HepG2 (cell line): Measurements from ENCODE around the gene MED25. TPM values are rescaled to one million over a fixed set of nuclear protein-coding genes. Genes with fewer than 3 reads are reported as not detected.

Experiments
- ARNTL ChIP-seq: sonication (generic); formaldehyde crosslinking; IDR thresholded peaks from 2 replicates; pipeline ENCODE4 v1.4.0; 2020; ENCODE audit warnings: mild to moderate bottlenecking, missing genetic modification reagents
- EED ChIP-seq: sonication (generic); formaldehyde crosslinking; IDR thresholded peaks from 2 replicates; pipeline ENCODE4 v1.5.0; 2020; ENCODE audit warnings: mild to moderate bottlenecking, missing genetic modification reagents
- FOXP1 ChIP-seq, 2 experiments: fragments of 450-650 bp in 1 of 2; IDR thresholded peaks; 2 replicates each; pipeline ENCODE4 v1.6.1; 2017 to 2018; ENCODE audit warnings: antibody characterized with exemption in 1 of 2
- HHEX ChIP-seq: IDR thresholded peaks from 2 replicates; pipeline ENCODE4 v1.6.1; 2016; ENCODE audit warnings: control low read depth
- KDM2A ChIP-seq: sonication (generic); formaldehyde crosslinking; IDR thresholded peaks from 2 replicates; pipeline ENCODE4 v1.4.0; 2020; ENCODE audit warnings: low read depth, missing genetic modification reagents, borderline replicate concordance
- KLF6 ChIP-seq: IDR thresholded peaks from 2 replicates; pipeline ENCODE4 v1.8.0; 2016; ENCODE audit warnings: missing biosample characterization, missing genetic modification reagents
- MXI1 ChIP-seq: IDR thresholded peaks from 3 replicates; pipeline ENCODE4 v1.6.1; 2012; ENCODE audit warnings: low read depth, low read length, inconsistent platforms, borderline replicate concordance
- PHF20 ChIP-seq: sonication (generic); formaldehyde crosslinking; IDR thresholded peaks from 2 replicates; pipeline ENCODE4 v1.5.0; 2020; ENCODE audit warnings: mild to moderate bottlenecking, missing genetic modification reagents
- RELA ChIP-seq: sonication (generic); formaldehyde crosslinking; IDR thresholded peaks from 2 replicates; pipeline ENCODE4 v1.4.0; 2020; ENCODE audit warnings: missing genetic modification reagents
- RFXANK ChIP-seq: IDR thresholded peaks from 2 replicates; pipeline ENCODE4 v1.6.1; 2016
- SATB2 ChIP-seq: sonication (generic); formaldehyde crosslinking; IDR thresholded peaks from 2 replicates; pipeline ENCODE4 v1.5.0; 2020; ENCODE audit warnings: missing genetic modification reagents
- SOX6 ChIP-seq, 2 experiments: fragments of 450-650 bp in 1 of 2; sonication (generic) in 1 of 2; formaldehyde crosslinking in 1 of 2; IDR thresholded peaks; 2 replicates each; pipeline versions ENCODE4 v1.4.0 to v1.6.1; 2017 to 2020; ENCODE audit warnings: antibody characterized with exemption in 1 of 2, mild to moderate bottlenecking in 1 of 2, missing genetic modification reagents in 1 of 2
- ZKSCAN5 ChIP-seq: sonication (generic); formaldehyde crosslinking; IDR thresholded peaks from 2 replicates; pipeline ENCODE4 v1.5.1; 2020; ENCODE audit warnings: mild to moderate bottlenecking, missing genetic modification reagents
- ZNF451 ChIP-seq: sonication (generic); formaldehyde crosslinking; IDR thresholded peaks from 2 replicates; pipeline ENCODE4 v1.5.0; 2020; ENCODE audit warnings: mild to moderate bottlenecking, missing genetic modification reagents
- ZNF552 ChIP-seq: sonication (generic); formaldehyde crosslinking; IDR thresholded peaks from 2 replicates; pipeline ENCODE4 v1.9.0; 2022; ENCODE audit warnings: missing genetic modification reagents, mild to moderate bottlenecking, borderline replicate concordance
- ZNF768 ChIP-seq: sonication (generic); formaldehyde crosslinking; IDR thresholded peaks from 2 replicates; pipeline ENCODE4 v1.4.0; 2020; ENCODE audit warnings: missing genetic modification reagents
- ZNF775 ChIP-seq: sonication (generic); formaldehyde crosslinking; IDR thresholded peaks from 2 replicates; pipeline ENCODE4 v1.4.0; 2020; ENCODE audit warnings: missing genetic modification reagents, mild to moderate bottlenecking, moderate library complexity, borderline replicate concordance
- ZSCAN9 ChIP-seq: IDR thresholded peaks from 2 replicates; pipeline ENCODE4 v1.6.1; 2016; ENCODE audit warnings: borderline replicate concordance
- polyA plus RNA-seq, 8 experiments: library from polyadenylated mRNA; depleted of rRNA in 3 of 8; stranded (reverse) in 7 of 8; unstranded in 1 of 8; fragments of >200 nt; fragmentation: Illumina TruSeq in 4 of 8; extraction: Trizol in 4 of 8; gene quantifications; 2 replicates each; pipeline versions ENCODE4 v1.2.1 to v1.2.3, GENCODE V29; 2011 to 2016; ENCODE audit warnings: low read depth in 4 of 8, missing spikeins in 1 of 8, mixed read lengths in 1 of 8; ENCODE audit not compliant: insufficient read depth in 1 of 8
- total RNA-seq, 5 experiments: library from RNA; depleted of rRNA; stranded (reverse); fragments of >200 nt; fragmentation: Illumina TruSeq; extraction: Trizol; gene quantifications; 2 replicates each; pipeline ENCODE4 v1.2.3, GENCODE V29; 2016; ENCODE audit warnings: low read depth in 1 of 5
- TF ChIP-seq, protein P1 (sequence below): sonication (generic); formaldehyde crosslinking; IDR thresholded peaks from 2 replicates; pipeline ENCODE4 v1.9.0; 2022; ENCODE audit warnings: low read depth, missing genetic modification reagents
- TF ChIP-seq, protein P2 (sequence below): sonication (generic); formaldehyde crosslinking; IDR thresholded peaks from 2 replicates; pipeline ENCODE4 v1.5.0; 2020; ENCODE audit warnings: missing genetic modification reagents
- TF ChIP-seq, protein P3 (sequence below), 2 experiments: sonication (generic) in 1 of 2; formaldehyde crosslinking in 1 of 2; IDR thresholded peaks; 2 replicates each; pipeline versions ENCODE4 v1.6.1 to v1.9.0; 2014 to 2022; ENCODE audit warnings: antibody characterized with exemption in 1 of 2, borderline replicate concordance in 1 of 2, inconsistent platforms in 1 of 2, low read depth in 1 of 2, missing genetic modification reagents in 1 of 2

MED25 gene
- total and polyA plus RNA-seq, 2 of the 13 experiments (the other 11 are each of a cell fraction or from before 2014, with no cell fraction given) = 11.1 to 15.1 TPM

DNA sequence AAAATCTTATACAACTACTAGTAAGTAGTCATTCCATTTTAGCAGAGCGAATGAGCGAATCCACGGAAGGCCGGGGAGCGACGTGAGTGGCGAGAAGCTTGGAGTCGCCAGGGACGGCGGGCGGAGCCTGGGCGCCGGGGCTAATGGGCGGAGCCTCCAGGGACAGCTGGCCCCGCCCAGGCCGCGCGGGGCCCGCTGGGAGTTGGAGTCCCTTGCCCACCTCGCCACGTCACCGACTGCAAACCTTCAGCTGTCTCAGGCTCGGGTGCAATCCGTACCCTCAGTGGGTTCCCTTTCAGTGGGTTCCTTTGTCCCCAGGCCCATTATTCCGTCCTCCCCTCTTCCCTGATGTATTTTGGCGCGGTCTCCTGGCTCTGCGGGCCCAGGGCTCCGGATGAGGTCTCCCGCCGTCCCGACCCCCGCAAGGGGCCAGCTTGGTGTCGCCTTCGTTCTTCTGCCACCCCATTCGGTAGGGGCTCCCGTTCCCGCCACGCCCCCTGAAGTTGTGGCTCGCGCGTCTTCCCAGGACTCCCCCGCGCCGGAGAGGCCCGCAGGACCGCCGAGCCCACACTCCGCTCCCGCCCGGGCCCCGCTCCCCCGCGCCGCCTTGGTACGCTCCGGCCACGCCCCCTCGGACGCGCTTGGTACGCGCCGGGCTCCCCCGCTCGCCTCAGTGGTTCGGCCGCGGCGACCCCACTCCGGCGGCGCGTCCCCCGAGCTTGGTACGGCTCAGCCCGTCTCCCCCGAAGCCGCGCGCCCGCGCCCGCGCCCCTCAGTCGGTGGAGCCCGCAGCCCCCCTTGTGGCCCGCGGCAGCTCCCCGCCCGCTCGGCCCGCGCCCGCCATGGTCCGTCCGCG lies 32.6 kb downstream of the MED25 start, which contains the start of gene PTOV1 (continued):
- TF ChIP-seq SOX6 (IDR thresholded peaks at IDR 0.05) (no peak), SOX6 (CRISPR knock-in tag; IDR thresholded peaks at IDR 0.05) (peak; percentile 41; the same call in 1 of the 2 replicates), SATB2 (CRISPR knock-in tag) (no peak), ZNF552 (no peak), HHEX (CRISPR knock-in tag) (no peak), EED (CRISPR knock-in tag) (0 out of 2 replicates have a peak, but pooled peaks have one; percentile 68), ZNF451 (no peak), MXI1 (peak; percentile 26; the same call in 1 of the 3 replicates), KDM2A (peak; percentile 70), ZKSCAN5 (no peak), PHF20 (peak; percentile 56), RFXANK (no peak), FOXP1 (IDR thresholded peaks at IDR 0.05) (no peak), FOXP1 (CRISPR knock-in tag; IDR thresholded peaks at IDR 0.05) (no peak), KLF6 (CRISPR knock-in tag) (no peak), RELA (CRISPR knock-in tag) (no peak), ZNF775 (no peak), ZNF768 (CRISPR knock-in tag) (peak; percentile 47; the same call in 1 of the 2 replicates), ARNTL (CRISPR knock-in tag) (no peak), ZSCAN9 (CRISPR knock-in tag) (0 out of 2 replicates have a peak, but pooled peaks have one; percentile 20)
- TF ChIP-seq, protein P1, sequence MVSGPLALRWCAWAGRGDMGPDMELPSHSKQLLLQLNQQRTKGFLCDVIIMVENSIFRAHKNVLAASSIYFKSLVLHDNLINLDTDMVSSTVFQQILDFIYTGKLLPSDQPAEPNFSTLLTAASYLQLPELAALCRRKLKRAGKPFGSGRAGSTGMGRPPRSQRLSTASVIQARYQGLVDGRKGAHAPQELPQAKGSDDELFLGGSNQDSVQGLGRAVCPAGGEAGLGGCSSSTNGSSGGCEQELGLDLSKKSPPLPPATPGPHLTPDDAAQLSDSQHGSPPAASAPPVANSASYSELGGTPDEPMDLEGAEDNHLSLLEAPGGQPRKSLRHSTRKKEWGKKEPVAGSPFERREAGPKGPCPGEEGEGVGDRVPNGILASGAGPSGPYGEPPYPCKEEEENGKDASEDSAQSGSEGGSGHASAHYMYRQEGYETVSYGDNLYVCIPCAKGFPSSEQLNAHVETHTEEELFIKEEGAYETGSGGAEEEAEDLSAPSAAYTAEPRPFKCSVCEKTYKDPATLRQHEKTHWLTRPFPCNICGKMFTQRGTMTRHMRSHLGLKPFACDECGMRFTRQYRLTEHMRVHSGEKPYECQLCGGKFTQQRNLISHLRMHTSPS = no peak
- TF ChIP-seq, protein P2, sequence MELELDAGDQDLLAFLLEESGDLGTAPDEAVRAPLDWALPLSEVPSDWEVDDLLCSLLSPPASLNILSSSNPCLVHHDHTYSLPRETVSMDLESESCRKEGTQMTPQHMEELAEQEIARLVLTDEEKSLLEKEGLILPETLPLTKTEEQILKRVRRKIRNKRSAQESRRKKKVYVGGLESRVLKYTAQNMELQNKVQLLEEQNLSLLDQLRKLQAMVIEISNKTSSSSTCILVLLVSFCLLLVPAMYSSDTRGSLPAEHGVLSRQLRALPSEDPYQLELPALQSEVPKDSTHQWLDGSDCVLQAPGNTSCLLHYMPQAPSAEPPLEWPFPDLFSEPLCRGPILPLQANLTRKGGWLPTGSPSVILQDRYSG (CRISPR knock-in tag) = peak; percentile 46; the same call in 1 of the 2 replicates
- TF ChIP-seq, protein P3, sequence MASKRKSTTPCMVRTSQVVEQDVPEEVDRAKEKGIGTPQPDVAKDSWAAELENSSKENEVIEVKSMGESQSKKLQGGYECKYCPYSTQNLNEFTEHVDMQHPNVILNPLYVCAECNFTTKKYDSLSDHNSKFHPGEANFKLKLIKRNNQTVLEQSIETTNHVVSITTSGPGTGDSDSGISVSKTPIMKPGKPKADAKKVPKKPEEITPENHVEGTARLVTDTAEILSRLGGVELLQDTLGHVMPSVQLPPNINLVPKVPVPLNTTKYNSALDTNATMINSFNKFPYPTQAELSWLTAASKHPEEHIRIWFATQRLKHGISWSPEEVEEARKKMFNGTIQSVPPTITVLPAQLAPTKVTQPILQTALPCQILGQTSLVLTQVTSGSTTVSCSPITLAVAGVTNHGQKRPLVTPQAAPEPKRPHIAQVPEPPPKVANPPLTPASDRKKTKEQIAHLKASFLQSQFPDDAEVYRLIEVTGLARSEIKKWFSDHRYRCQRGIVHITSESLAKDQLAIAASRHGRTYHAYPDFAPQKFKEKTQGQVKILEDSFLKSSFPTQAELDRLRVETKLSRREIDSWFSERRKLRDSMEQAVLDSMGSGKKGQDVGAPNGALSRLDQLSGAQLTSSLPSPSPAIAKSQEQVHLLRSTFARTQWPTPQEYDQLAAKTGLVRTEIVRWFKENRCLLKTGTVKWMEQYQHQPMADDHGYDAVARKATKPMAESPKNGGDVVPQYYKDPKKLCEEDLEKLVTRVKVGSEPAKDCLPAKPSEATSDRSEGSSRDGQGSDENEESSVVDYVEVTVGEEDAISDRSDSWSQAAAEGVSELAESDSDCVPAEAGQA (IDR thresholded peaks at IDR 0.05; ENCODE audit: low read depth) = no peak
- TF ChIP-seq, protein P3 (CRISPR knock-in tag; IDR thresholded peaks at IDR 0.05; ENCODE audit: borderline replicate concordance) = no peak
